K562 (cell line): ENCODE results near the gene LMNTD2. TPM values are rescaled to one million over a fixed set of nuclear protein-coding genes. Genes with fewer than 3 reads are reported as not detected.

Source experiments
- CHD4 ChIP-seq: fragments of 200-600 bp; sonication (generic); IDR thresholded peaks from 3 replicates; pipeline ENCODE4 v1.6.1; 2012; ENCODE audit warnings: low read depth, mild to moderate bottlenecking, mixed read lengths, low read length, inconsistent platforms; ENCODE audit not compliant: insufficient read depth, insufficient replicate concordance, poor library complexity, severe bottlenecking
- ETV5 ChIP-seq: sonication (generic); formaldehyde crosslinking; IDR thresholded peaks from 2 replicates; pipeline ENCODE4 v1.4.0; 2020; ENCODE audit warnings: low read depth, mild to moderate bottlenecking, missing genetic modification reagents
- EWSR1 ChIP-seq: fragments of 450-650 bp; IDR thresholded peaks from 2 replicates; pipeline ENCODE4 v1.6.1; 2018; ENCODE audit warnings: borderline replicate concordance, mild to moderate bottlenecking, low read depth, moderate library complexity; ENCODE audit not compliant: partially characterized antibody
- FOXK1 ChIP-seq: sonication (generic); formaldehyde crosslinking; IDR thresholded peaks from 2 replicates; pipeline ENCODE4 v1.8.0; 2022; ENCODE audit warnings: missing genetic modification reagents, mild to moderate bottlenecking, borderline replicate concordance
- FUS ChIP-seq: fragments of 200-400 bp; formaldehyde crosslinking; optimal IDR thresholded peaks from 2 replicates; pipeline ENCODE3; 2017; ENCODE audit warnings: low read depth, low read length
- GABPB1 ChIP-seq: sonication (generic); formaldehyde crosslinking; IDR thresholded peaks from 2 replicates; pipeline ENCODE4 v1.8.0; 2022; ENCODE audit warnings: mild to moderate bottlenecking, missing genetic modification reagents
- GATA2 ChIP-seq: sonication (generic); formaldehyde crosslinking; IDR thresholded peaks from 2 replicates; pipeline ENCODE4 v1.4.0; 2020; ENCODE audit warnings: mild to moderate bottlenecking, missing genetic modification reagents
- GTF2E2 ChIP-seq: fragments of 200-800 bp; sonication (Bioruptor generic); IDR thresholded peaks from 2 replicates; pipeline ENCODE4 v1.6.1; 2016; ENCODE audit warnings: missing genetic modification characterization, missing compliant biosample characterization
- GTF2F1 ChIP-seq: IDR thresholded peaks from 2 replicates; pipeline ENCODE4 v1.6.1; 2011; ENCODE audit warnings: low read depth, low read length, improper control_type of control experiment
- LEF1 ChIP-seq: fragments of 450-650 bp; IDR thresholded peaks from 2 replicates; pipeline ENCODE4 v1.6.1; 2016; ENCODE audit warnings: mild to moderate bottlenecking
- MBD2 ChIP-seq: sonication (generic); IDR thresholded peaks from 2 replicates; pipeline ENCODE4 v1.6.1; 2016; ENCODE audit warnings: low read depth, borderline replicate concordance
- MTA2 ChIP-seq: fragments of 450-650 bp; IDR thresholded peaks from 2 replicates; pipeline ENCODE4 v1.6.1; 2016; ENCODE audit warnings: low read depth
- NR2C1 ChIP-seq, 2 experiments: fragments of 450-650 bp; IDR thresholded peaks; 2 replicates each; pipeline ENCODE4 v1.6.1; 2017; ENCODE audit warnings: mild to moderate bottlenecking in 2 of 2, antibody characterized with exemption in 1 of 2, inconsistent platforms in 1 of 2, missing compliant biosample characterization in 1 of 2, missing genetic modification characterization in 1 of 2
- PTTG1 ChIP-seq: fragments of 450-650 bp; IDR thresholded peaks from 2 replicates; pipeline ENCODE4 v1.6.1; 2016; ENCODE audit warnings: low read depth, mild to moderate bottlenecking, missing genetic modification characterization, missing compliant biosample characterization
- RAD51 ChIP-seq: fragments of 450-650 bp; IDR thresholded peaks from 2 replicates; pipeline ENCODE4 v1.7.1; 2016; ENCODE audit warnings: low read depth, mild to moderate bottlenecking, borderline replicate concordance
- SPI1 ChIP-seq: IDR thresholded peaks from 2 replicates; pipeline ENCODE4 v1.6.1; 2011; ENCODE audit warnings: low read depth, low read length, control low read depth, borderline replicate concordance
- TOE1 ChIP-seq, 2 experiments: fragments of 450-650 bp in 1 of 2; sonication (generic) in 1 of 2; formaldehyde crosslinking in 1 of 2; IDR thresholded peaks; 2 replicates each; pipeline versions ENCODE4 v1.7.1 to v1.8.0; 2016 to 2022; ENCODE audit warnings: borderline replicate concordance in 2 of 2, mild to moderate bottlenecking in 2 of 2, antibody characterized with exemption in 1 of 2, inconsistent platforms in 1 of 2, low read depth in 1 of 2, missing genetic modification reagents in 1 of 2, moderate library complexity in 1 of 2
- ZNF124 ChIP-seq: sonication (generic); formaldehyde crosslinking; IDR thresholded peaks from 2 replicates; pipeline ENCODE4 v1.8.1; 2022; ENCODE audit warnings: missing genetic modification reagents
- ZNF224 ChIP-seq: sonication (generic); formaldehyde crosslinking; IDR thresholded peaks from 2 replicates; pipeline ENCODE4 v1.8.0; 2022; ENCODE audit warnings: mild to moderate bottlenecking, missing genetic modification reagents
- polyA plus RNA-seq, 8 experiments: library from polyadenylated mRNA; depleted of rRNA in 4 of 8; stranded (reverse) in 5 of 8; unstranded in 3 of 8; fragments of >200 nt; fragmentation: Nextera tagmentation in 2 of 8; fragmentation: Illumina TruSeq in 1 of 8; extraction: Ambion mirVana in 2 of 8; extraction: Trizol in 1 of 8; gene quantifications; 2 replicates each; pipeline versions ENCODE4 v1.2.1 to v1.2.3, GENCODE V29; 2011 to 2014; ENCODE audit warnings: inconsistent platforms in 1 of 8, missing spikeins in 1 of 8
- total RNA-seq, 7 experiments: library from RNA; depleted of rRNA in 6 of 7; stranded (reverse); fragments of >200 nt in 6 of 7; fragmentation: Illumina TruSeq in 2 of 7; extraction: Trizol in 2 of 7; gene quantifications; 2 replicates each; pipeline versions ENCODE4 v1.2.1 to v1.2.3, GENCODE V29; 2011 to 2021; ENCODE audit warnings: low replicate concordance in 1 of 7
- TF ChIP-seq, protein P1 (sequence below), 2 experiments: fragments of 450-650 bp; IDR thresholded peaks; 2 replicates each; pipeline ENCODE4 v1.6.1; 2018; ENCODE audit warnings: mild to moderate bottlenecking in 2 of 2, low read depth in 1 of 2; ENCODE audit not compliant: partially characterized antibody in 2 of 2
- TF ChIP-seq, protein P2 (sequence below): sonication (generic); formaldehyde crosslinking; IDR thresholded peaks from 2 replicates; pipeline ENCODE4 v1.8.1; 2023; ENCODE audit warnings: mild to moderate bottlenecking, missing genetic modification reagents
- TF ChIP-seq, protein P3 (sequence below): fragments of 250-450 bp; sonication (Bioruptor Pico); IDR thresholded peaks from 2 replicates; pipeline ENCODE4 v1.6.1; 2021; ENCODE audit warnings: mild to moderate bottlenecking

LMNTD2 gene
- total and polyA plus RNA-seq, 9 of the 15 experiments (the other 6 are each of a cell fraction or from before 2014, with no cell fraction given): 0.48 to 4.2 (median 1.5) TPM; not detected in 3

DNA sequence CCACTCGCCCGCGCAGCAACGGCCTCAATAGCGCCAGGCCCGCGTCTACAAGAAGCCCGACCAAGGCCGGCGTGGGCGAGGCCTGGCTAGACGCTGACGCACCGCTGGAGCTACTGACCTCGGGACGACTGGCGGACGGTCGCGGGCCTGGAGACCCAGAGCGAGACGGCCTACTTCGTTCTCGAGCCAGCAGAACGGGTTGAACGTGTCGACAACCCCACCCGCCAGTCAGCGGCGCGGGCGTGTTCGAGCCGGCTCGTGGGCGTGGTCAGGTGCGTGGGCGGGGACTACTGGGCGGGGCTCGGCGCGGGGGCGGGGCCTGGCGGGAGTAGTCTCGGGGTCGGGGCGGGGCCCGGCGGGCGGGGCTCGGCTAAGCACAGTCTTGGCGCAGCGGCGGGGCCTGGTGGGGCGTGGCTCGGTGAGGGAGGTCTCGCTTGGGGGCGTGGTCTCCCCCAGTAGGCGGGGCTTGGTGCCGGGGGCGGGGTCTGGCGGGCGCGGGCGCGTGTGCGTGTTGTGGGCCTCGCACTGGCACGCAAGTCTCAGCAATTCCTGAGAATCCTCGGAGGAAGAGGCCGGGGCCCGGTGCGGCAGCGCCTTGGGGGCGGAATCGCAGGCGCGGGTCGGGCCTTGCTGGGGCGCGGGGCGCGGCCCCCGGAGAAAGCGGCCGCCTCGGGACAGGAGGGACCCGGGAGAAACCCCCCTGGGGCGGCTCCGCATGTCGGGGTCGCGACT, 53.4 kb downstream of the LMNTD2 start, which contains the start of gene RNH1 (continued):
- TF ChIP-seq ZNF224 (no peak), FUS (no peak), NR2C1 (IDR thresholded peaks at IDR 0.05) (no peak), NR2C1 (tag; IDR thresholded peaks at IDR 0.05) (no peak), MBD2 (peak; percentile 67; the same call in 1 of the 2 replicates), MTA2 (no peak), ETV5 (no peak), TOE1 (IDR thresholded peaks at IDR 0.05; ENCODE audit: borderline replicate concordance) (no peak), TOE1 (CRISPR knock-in tag; IDR thresholded peaks at IDR 0.05; ENCODE audit: borderline replicate concordance, low read depth) (no peak), EWSR1 (no peak), PTTG1 (no peak), LEF1 (no peak), GATA2 (CRISPR knock-in tag) (no peak), CHD4 (no peak), GTF2F1 (no peak), SPI1 (no peak), GABPB1 (CRISPR knock-in tag) (no peak), ZNF124 (CRISPR knock-in tag) (no peak), RAD51 (no peak), FOXK1 (no peak), GTF2E2 (tag) (no peak)
- TF ChIP-seq, protein P1, sequence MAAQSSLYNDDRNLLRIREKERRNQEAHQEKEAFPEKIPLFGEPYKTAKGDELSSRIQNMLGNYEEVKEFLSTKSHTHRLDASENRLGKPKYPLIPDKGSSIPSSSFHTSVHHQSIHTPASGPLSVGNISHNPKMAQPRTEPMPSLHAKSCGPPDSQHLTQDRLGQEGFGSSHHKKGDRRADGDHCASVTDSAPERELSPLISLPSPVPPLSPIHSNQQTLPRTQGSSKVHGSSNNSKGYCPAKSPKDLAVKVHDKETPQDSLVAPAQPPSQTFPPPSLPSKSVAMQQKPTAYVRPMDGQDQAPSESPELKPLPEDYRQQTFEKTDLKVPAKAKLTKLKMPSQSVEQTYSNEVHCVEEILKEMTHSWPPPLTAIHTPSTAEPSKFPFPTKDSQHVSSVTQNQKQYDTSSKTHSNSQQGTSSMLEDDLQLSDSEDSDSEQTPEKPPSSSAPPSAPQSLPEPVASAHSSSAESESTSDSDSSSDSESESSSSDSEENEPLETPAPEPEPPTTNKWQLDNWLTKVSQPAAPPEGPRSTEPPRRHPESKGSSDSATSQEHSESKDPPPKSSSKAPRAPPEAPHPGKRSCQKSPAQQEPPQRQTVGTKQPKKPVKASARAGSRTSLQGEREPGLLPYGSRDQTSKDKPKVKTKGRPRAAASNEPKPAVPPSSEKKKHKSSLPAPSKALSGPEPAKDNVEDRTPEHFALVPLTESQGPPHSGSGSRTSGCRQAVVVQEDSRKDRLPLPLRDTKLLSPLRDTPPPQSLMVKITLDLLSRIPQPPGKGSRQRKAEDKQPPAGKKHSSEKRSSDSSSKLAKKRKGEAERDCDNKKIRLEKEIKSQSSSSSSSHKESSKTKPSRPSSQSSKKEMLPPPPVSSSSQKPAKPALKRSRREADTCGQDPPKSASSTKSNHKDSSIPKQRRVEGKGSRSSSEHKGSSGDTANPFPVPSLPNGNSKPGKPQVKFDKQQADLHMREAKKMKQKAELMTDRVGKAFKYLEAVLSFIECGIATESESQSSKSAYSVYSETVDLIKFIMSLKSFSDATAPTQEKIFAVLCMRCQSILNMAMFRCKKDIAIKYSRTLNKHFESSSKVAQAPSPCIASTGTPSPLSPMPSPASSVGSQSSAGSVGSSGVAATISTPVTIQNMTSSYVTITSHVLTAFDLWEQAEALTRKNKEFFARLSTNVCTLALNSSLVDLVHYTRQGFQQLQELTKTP (IDR thresholded peaks at IDR 0.05; ENCODE audit: low read depth in 1 of 2, partially characterized antibody in 2 of 2): no peak
- TF ChIP-seq, protein P2, sequence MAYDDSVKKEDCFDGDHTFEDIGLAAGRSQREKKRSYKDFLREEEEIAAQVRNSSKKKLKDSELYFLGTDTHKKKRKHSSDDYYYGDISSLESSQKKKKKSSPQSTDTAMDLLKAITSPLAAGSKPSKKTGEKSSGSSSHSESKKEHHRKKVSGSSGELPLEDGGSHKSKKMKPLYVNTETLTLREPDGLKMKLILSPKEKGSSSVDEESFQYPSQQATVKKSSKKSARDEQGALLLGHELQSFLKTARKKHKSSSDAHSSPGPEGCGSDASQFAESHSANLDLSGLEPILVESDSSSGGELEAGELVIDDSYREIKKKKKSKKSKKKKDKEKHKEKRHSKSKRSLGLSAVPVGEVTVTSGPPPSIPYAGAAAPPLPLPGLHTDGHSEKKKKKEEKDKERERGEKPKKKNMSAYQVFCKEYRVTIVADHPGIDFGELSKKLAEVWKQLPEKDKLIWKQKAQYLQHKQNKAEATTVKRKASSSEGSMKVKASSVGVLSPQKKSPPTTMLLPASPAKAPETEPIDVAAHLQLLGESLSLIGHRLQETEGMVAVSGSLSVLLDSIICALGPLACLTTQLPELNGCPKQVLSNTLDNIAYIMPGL (CRISPR knock-in tag): 0 out of 2 replicates have a peak, but pooled peaks have one; percentile 53
- TF ChIP-seq, protein P3, sequence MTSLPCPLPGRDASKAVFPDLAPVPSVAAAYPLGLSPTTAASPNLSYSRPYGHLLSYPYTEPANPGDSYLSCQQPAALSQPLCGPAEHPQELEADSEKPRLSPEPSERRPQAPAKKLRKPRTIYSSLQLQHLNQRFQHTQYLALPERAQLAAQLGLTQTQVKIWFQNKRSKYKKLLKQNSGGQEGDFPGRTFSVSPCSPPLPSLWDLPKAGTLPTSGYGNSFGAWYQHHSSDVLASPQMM (CRISPR knock-in tag): no peak
